MG63 (cell line): ENCODE data around the gene TSPAN11. TPM values are rescaled to one million over a fixed set of nuclear protein-coding genes. Genes with fewer than 3 reads are reported as not detected.

Experiments
- DNase-seq: peaks from one replicate; pipeline ENCODE4 v3.0.0-alpha.2; 2020
- H3K27me3 ChIP-seq: fragments of 250-450 bp; sonication (Bioruptor Pico); 2 replicates; pipeline ENCODE4 v1.5.1; 2020; ENCODE audit warnings: mild to moderate bottlenecking, moderate library complexity
- H3K36me3 ChIP-seq: fragments of 250-450 bp; sonication (Bioruptor Pico); 2 replicates; pipeline ENCODE4 v1.5.1; 2020; ENCODE audit warnings: mild to moderate bottlenecking, moderate library complexity
- H3K4me3 ChIP-seq: fragments of 250-450 bp; sonication (Bioruptor Pico); 2 replicates; pipeline ENCODE4 v1.5.1; 2020; ENCODE audit warnings: mild to moderate bottlenecking, moderate library complexity
- H3K9me3 ChIP-seq: fragments of 250-450 bp; sonication (Bioruptor Pico); 2 replicates; pipeline ENCODE4 v1.5.1; 2020; ENCODE audit warnings: mild to moderate bottlenecking, moderate library complexity
- total RNA-seq: library from RNA; depleted of rRNA; stranded (reverse); fragments of >200 nt; shearing (Covaris generic); gene quantifications from 2 replicates; pipeline ENCODE4 v1.2.3, GENCODE V29; 2014; ENCODE audit warnings: low replicate concordance

TSPAN11 gene
- total RNA-seq, 1 experiment from 2014 or later = 1.0 TPM

DNA sequence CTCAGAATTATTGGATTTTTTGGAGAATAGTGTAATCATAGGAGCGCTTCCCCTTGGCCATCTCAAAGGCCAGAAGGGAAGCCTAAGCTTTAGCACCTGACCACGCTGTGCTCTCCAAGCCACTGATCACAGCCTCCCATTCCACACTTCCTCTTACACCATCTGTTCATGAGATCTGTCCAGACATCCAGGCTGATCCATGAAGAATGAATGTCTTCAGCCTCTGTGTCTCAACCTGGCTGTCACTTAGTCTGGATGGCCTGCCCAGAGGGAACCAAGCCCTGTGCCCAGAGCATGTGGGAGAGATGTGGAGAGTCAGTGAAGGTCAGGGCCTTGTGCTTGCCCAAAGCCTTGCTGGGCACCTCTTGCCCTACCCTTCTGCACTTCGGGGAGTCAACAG is 40.5 kb downstream of the TSPAN11 start:
- Histone ChIP-seq H3K27me3 (no peaks in the 10 kb centered on the region), H3K9me3 (no peaks in the 10 kb centered on the region), H3K4me3 (no peak overlapping the region), H3K36me3 (no peaks in the 10 kb centered on the region)
- DNase-seq = no peak

DNA sequence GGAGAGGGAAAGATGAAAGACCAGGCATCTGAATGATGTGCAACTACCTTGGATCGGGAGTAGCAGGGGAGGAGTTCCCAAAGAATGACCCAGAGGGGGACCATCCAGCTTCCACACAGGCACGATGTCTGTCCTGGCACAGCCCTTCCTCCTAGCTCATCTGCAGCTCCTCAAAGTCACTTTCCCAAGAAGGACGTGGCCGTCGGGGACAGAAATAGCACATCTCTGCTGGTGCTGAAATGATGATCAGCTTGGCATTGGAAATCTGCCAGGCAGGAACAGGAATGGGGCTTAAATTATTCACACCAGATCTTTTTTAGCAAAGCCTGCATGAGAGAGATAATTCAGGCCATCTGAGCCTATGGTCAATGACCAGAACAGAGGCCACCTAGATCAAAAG is 41.7 kb downstream of the TSPAN11 start:
- H3K4me3 ChIP-seq = no peak overlapping the region
- no peaks in the 10 kb centered on the region for H3K36me3 ChIP-seq
- no peak for DNase-seq
- no peaks in the 10 kb centered on the region for H3K9me3 ChIP-seq
- no peaks in the 10 kb centered on the region for H3K27me3 ChIP-seq

DNA sequence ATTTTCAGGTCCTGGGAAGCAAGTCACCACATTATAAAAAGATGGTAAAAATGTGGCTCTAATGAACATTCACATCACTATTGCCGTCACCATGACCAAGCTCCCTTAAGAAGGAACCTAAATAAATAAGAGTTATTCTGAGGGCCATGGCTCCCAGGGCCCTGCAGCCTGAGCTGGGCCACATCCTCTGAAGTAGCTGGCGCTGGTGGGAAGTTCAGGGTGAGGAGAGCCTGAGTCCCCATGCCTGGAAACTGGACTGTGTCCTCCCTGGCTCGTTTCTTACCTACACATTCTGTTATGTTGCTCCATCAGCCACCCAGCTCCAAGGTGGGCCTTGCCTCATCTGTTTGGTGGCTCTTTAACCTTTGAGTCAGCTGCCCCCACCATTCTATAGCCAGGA is 42.5 kb downstream of the TSPAN11 start:
- DNase-seq = no peak
- Histone ChIP-seq H3K36me3 (no peaks in the 10 kb centered on the region), H3K4me3 (no peak overlapping the region), H3K27me3 (no peaks in the 10 kb centered on the region), H3K9me3 (no peaks in the 10 kb centered on the region)

DNA sequence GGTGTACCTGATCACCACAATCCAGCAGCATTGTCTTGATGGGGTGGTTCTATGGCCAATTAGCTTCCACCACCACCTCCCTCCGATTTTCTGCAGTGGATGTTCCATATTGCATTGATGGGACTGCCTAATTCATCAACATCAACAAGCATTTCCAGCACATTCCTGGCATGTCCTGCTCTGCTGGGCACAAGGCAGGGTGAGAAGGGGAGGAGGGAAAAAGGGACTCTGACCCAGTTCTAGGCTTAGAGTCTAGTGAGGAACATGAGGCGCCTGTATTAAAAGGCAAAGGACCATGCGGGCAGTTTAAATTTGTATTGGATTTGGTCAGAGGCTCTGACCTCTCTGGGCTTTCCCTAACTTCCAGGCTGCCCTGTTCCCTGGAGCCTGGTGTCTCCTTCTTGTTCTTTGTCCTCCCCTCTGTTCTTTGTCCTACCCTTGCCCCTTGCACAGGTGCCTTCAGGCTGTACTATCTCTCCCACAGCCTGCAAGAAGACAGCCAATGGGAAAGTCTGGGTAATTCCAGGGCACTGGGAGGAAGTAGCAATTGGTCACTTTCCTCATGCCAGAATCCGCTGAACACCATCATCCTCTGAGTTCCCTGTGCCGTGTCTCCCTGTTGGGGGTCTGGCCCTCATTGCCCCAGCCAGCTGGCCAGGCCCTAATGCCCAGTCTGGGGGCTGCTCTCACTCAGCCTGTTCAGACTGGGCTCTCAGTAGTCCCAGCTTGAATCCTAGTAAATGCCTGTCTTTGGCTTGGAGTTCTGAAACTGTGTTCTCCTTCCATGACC is 43.3 kb downstream of the TSPAN11 start:
- Histone ChIP-seq H3K36me3 (no peaks in the 10 kb centered on the region), H3K9me3 (no peaks in the 10 kb centered on the region), H3K27me3 (no peaks in the 10 kb centered on the region), H3K4me3 (no peak overlapping the region)
- DNase-seq = no peak

DNA sequence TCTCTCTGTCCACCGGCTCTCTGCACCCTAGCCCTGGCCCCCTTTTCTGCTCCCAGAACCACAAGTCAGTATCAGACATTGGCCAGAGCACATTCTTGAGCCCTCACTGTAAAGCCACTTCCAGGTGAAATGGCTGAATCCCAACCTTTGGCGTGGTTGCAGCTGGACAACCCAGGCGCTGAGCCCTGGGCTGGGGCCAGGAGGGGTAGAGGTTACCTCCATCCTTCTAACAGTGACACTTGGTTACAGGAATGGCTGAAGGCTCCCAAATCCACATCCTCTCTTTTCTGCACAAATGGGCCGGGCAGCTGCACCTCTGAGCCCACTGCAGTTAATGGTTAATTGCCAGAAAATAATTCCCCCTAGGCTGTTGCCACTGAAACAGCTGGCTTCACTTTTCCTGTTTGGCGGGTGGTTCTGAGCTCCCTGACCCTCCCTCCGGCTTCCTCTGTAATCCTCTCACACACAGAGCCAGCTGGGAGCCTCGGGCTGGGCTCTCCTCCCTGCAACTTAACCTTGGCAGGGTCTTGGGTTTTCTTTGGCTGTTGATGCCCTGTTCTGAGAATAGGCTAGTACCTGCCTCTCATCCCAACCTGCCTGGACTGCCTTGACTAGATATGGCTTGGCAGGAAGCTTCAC is 44.1 kb downstream of the TSPAN11 start:
- no peaks in the 10 kb centered on the region for H3K36me3 ChIP-seq
- peak; percentile 84 for DNase-seq
- H3K4me3 ChIP-seq = no peak overlapping the region
- H3K27me3 ChIP-seq = no peaks in the 10 kb centered on the region
- H3K9me3 ChIP-seq = no peaks in the 10 kb centered on the region

DNA sequence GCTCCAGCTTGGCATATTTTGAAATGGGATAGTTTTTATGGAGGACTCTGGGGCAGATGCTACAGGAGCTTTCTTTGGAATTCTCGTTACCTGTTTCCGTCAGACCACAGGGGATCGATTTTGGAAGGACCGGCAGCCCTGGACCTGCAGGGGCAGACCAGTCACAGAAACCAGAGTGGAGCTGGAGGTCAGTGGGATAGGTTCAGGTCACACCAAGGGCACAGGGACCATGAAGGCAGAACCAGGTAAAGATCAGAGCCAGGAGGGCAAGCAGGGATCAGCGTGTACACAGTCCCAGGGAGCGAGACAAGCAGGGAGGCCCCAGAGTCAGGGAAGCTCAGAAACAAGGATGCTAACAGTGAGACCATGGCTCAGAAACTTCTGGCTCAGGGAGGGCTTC is 45.5 kb downstream of the TSPAN11 start:
- Histone ChIP-seq H3K36me3 (no peaks in the 10 kb centered on the region), H3K4me3 (no peak overlapping the region), H3K27me3 (no peaks in the 10 kb centered on the region), H3K9me3 (no peaks in the 10 kb centered on the region)
- DNase-seq = no peak

DNA sequence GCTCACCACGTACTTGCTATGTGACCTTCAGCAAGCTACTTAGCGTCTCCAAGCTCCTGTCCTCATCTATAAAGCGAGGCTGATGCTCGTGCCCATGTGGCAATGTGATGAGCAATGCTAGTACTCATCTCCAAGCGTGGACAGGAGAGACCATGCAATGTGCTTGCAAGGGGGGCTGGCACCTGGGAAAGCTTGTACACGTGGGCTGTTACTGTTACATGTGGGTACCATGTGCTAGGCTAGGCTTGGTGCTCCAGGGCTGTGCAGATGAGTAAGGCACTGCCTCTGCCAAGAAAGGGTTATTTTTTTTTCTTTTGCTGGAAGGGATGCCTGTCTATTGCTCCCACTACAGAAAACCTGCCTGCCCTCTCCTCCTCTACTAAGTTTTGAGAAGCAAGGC is 46.6 kb downstream of the TSPAN11 start:
- Histone ChIP-seq H3K27me3 (no peaks in the 10 kb centered on the region), H3K9me3 (no peaks in the 10 kb centered on the region), H3K36me3 (no peaks in the 10 kb centered on the region), H3K4me3 (no peak overlapping the region)
- peak; percentile 68 for DNase-seq

DNA sequence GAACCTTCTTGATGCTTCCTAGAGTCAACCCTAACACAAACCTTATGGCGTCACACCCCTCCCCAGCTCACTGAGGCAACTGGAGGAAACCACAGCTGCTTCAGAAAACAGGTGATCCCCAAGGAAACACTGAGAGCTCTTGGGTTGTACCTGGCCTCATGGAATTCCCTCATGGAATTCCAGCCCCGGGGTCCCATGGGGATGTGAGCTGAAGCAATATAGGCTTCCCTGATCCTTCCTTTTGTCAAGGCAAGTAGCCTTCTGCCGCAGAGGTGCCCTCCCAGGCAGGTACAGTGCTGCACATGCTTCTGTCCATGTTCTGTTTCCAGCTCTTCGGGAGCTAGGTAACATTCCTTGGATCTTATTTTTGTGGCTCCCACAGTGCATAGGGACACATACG is 47.3 kb downstream of the TSPAN11 start:
- no peaks in the 10 kb centered on the region for H3K9me3 ChIP-seq
- no peaks in the 10 kb centered on the region for H3K36me3 ChIP-seq
- no peak overlapping the region for H3K4me3 ChIP-seq
- H3K27me3 ChIP-seq = no peaks in the 10 kb centered on the region
- DNase-seq = no peak

DNA sequence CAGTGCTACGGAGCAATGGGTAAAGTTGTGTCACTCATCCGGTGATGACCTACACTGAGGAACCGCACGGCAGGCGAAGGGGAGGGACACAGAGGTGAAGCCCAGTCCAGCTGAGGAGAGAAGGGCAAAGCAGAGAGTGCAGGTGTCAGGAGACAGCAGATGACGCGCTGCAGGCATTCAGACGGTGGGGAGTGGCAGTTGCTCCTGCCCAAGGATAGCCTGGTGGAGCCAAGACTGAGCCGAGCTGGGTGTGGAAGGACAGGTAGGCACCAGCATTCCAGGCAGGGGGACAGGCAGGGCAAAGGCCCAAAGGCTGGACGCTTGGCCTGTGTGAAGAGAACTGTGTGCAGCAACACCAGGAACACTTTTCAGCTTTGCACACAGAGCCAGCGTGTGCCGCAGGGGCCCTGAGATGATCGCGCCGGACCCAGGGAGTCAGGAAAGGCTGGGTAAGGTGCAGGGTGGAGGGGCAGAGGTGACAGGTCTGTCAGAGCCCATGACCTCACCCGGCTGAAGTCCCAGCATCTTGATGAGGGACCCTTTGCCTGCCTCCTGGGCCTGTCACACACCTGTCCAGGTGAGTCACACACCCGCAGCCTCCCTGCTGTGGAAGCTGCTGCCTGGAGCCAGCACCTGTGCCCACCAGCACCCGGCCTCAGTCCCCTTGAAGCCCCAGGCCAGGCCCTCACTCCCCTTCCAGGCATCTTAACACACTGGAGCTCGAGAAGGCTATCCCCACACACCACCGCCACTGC is 48.4 kb downstream of the TSPAN11 start:
- Histone ChIP-seq H3K36me3 (no peaks in the 10 kb centered on the region), H3K4me3 (no peak overlapping the region)
- DNase-seq = no peak

DNA sequence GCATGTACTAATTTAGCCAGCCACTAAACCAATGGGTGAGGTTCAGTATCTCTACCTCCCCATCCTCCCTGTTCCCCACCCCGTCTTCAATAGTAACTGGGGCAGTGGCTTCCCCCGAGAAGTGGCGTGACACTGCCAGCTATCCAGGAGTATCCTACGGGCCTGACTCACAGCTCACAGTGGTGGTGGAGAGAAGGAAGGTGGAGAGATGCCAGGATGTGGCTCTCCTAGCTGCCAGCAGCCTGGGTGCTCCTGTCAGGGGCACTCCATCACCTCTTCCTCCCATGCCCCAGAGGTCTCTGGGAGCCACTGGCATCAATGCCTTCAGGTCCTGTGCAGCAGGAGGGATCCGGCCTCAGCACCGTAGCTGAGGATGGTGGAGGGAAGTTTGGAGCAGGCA is 49.0 kb downstream of the TSPAN11 start:
- no peaks in the 10 kb centered on the region for H3K27me3 ChIP-seq
- no peak overlapping the region for H3K4me3 ChIP-seq
- no peaks in the 10 kb centered on the region for H3K9me3 ChIP-seq
- H3K36me3 ChIP-seq = no peaks in the 10 kb centered on the region
- DNase-seq = peak; percentile 62

More for the DNA sequence above, 48.4 kb downstream of the TSPAN11 start:
- H3K9me3 ChIP-seq = no peaks in the 10 kb centered on the region
- no peaks in the 10 kb centered on the region for H3K27me3 ChIP-seq

DNA sequence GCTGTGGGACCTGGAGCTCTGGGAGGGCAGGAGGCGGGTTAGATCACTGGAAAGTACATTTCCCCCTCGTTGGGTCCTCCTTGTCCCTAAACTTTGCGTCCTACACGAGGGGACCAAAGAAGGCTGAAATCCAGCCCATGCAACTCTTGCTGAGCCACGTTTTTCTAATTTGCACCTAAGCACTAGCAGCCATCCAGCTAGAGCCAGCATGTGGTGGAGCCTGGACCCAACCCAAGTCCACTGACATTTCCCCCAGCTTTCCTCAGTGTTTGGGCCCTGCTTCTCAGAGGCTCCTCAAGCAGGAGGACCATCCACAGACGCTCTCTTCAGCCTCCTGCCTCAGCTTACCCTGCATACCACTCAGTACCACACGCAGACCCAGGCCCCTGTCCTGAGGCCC is 49.7 kb downstream of the TSPAN11 start:
- Histone ChIP-seq H3K9me3 (no peaks in the 10 kb centered on the region), H3K36me3 (no peaks in the 10 kb centered on the region), H3K4me3 (no peak overlapping the region), H3K27me3 (no peaks in the 10 kb centered on the region)
- no peak for DNase-seq

DNA sequence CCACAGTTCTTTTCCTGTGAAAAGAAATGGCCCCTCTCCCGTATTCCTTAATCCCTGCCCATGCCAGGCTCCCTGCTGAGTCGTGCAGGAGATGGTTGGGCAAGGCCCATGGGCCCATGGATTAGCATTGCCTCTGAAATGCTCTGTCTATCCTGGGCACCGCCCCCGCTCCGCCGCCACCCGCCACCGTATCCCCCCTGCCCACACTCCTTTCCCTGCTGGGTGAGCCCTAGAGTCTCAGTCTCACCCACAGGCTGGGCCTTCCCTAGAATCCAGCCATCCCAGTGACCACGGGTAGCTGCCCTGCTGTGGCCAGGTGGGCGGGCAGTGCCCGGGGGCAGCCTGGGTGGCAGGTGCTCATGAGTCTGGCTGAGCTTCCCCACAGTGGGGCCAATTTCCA is 50.6 kb downstream of the TSPAN11 start:
- no peak overlapping the region for H3K4me3 ChIP-seq
- no peaks in the 10 kb centered on the region for H3K27me3 ChIP-seq
- H3K9me3 ChIP-seq = no peaks in the 10 kb centered on the region
- H3K36me3 ChIP-seq = no peaks in the 10 kb centered on the region
- DNase-seq = peak; percentile 36

DNA sequence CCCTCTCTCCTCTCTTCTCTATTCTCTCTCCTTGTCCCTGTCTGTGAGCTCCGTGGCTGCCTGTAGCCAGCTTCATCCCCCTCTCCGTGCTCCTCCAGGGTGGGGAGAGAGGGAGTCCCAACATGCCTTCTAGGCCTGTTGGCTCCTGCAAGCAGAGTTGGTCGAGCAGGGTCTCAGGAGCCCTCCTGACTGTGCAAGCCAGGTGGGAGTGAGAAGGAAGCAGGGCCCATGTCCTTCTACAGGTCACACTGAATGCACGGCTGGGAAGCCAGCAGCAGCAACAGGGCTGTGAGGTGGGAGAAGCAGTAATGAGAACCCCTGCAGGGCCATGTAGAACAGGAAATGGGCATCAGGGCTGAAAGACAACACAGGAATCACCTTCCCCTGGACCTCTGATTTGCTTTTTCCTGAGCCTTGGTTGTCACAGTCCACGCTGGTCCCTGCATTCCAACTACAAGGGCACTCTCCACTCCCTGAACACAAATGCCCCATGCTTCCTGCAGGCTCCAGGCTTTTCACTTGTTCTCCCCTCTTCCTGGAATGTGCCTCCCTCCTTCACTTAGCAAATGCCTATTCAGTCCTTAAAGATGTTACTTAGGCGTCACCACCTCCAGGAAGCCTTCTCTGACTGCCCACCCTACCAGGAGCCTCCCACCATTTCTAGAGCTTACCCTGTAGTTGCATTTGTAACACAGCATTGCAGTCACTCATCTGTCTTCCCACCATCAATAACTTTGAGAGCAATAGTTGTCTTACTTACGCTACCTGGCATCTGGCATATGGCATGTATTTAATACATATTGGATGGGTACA is 51.2 kb downstream of the TSPAN11 start:
- no peak for DNase-seq
- Histone ChIP-seq H3K4me3 (no peak overlapping the region), H3K36me3 (no peaks in the 10 kb centered on the region), H3K27me3 (no peaks in the 10 kb centered on the region), H3K9me3 (no peaks in the 10 kb centered on the region)

DNA sequence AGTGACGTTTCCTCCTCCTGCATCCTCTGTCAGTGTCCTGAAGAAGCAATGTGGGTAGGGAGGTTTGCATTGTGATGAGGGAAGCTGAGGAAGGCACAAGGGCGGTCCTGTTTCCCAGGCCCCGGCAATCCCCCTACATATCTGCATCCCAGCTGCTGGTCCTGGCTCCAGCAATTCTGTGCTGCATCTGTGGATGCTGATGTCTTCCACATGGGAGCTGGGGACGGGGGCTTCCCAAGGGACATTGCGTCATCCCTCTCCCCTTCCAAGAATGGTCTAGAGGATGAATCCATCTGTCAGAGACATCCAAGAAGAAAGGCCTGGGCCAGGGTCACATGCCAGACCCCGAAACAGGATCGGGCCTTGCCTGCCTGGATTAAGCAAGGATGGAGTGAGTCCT is 52.1 kb downstream of the TSPAN11 start:
- DNase-seq = no peak
- no peaks in the 10 kb centered on the region for H3K9me3 ChIP-seq
- no peaks in the 10 kb centered on the region for H3K36me3 ChIP-seq
- no peak overlapping the region for H3K4me3 ChIP-seq
- no peaks in the 10 kb centered on the region for H3K27me3 ChIP-seq

DNA sequence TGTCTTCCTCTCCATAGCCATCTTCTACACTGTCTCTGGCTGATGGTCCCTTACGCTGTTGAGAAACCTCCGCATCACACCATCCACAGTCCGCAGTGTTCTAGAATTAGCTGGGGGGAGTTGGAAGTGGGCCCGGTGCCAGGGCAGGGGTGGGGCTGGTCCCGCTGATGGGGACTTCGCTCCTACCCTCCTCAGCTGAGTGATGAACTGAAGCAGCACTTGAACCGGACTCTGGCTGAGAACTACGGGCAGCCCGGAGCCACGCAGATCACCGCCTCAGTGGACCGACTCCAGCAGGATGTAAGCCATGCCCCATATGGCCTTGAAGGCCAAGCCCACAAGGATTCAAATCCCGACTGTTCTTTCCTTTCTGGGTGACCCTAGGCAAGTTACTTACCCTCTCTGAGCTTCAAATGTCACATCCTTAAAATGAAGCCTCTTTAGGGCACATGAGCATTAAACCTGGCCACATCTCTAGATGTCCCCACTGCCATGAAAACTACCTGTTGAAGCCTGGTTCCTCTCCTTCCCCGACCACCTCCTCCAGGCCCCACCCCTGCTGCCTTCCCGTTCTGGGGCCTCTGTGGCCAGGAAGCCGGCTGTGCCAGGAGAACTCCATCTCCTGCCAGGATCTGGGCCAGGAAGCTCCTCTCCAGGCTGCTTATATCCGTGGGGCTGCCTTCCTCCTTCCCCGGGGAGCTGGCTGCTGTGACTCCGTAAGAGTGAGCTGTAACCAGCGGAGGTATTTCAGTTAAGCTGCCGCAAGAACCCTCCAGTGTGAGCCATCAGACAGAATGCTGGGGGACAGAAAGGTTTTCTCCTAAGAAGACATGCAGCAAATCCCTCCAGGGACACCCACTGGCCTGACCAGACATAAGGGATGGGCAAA is 53.1 kb downstream of the TSPAN11 start:
- Histone ChIP-seq H3K27me3 (no peaks in the 10 kb centered on the region), H3K9me3 (no peaks in the 10 kb centered on the region), H3K36me3 (no peaks in the 10 kb centered on the region), H3K4me3 (no peak overlapping the region)
- peak; percentile 73 for DNase-seq
